K562 (cell line): Measurements from ENCODE around the gene CARM1. TPM values are rescaled to one million over a fixed set of nuclear protein-coding genes. Genes with fewer than 3 reads are reported as not detected.

ENCODE experiments used
- ATAC-seq: fragments of 200-7000 bp; cut with Tn5 transposase; 3 replicates; pipeline ENCODE4 v1.9.1; 2020; ENCODE audit warnings: moderate library complexity
- BruUV-seq: library from RNA; stranded (reverse); fragments of 400-500 nt; replicated peaks from 2 replicates; lab custom pipeline; 2021; lab: Mats Ljungman, UMichigan
- CTCF ChIA-PET: fragments of 300-600 bp; formaldehyde crosslinking; extraction: SDS; loops from one replicate; lab custom pipeline; 2021; ENCODE audit warnings: low intra/inter-chr PET ratio; lab: Yijun Ruan, JAX
- POLR2A ChIA-PET: fragments of 300-600, 350-650 bp; sonication (Branson Sonifier 250); formaldehyde crosslinking; extraction: SDS; loops from one replicate; lab custom pipeline; 2021; ENCODE audit warnings: antibody characterized with exemption, inconsistent platforms; lab: Yijun Ruan, JAX
- DNase-seq, 4 experiments: peaks; one replicate each; pipeline versions ENCODE4 v3.0.0 to v3.0.0-alpha.2; 2011 to 2018; ENCODE audit warnings: low spot score in 3 of 4, mixed read lengths in 3 of 4; ENCODE audit errors: extremely low read depth in 1 of 4
- FAIRE-seq: peaks from 2 replicates; lab custom pipeline; 2011; peaks lifted over from hg19 to GRCh38; lab: Jason Lieb, UNC
- H2AFZ ChIP-seq: 2 replicates; pipeline ENCODE4 v1.6.0; 2011; ENCODE audit warnings: low read depth, low read length, control low read depth, inconsistent platforms
- H3K27ac ChIP-seq: fragments of 200-600 bp; 3 replicates; pipeline ENCODE4 v1.8.0; 2011; ENCODE audit warnings: low read depth, mild to moderate bottlenecking, control low read depth, inconsistent platforms, low read length, moderate library complexity, mixed read lengths; ENCODE audit errors: extremely low read depth
- H3K27me3 ChIP-seq, 2 experiments: fragments of 300-600 bp in 1 of 2; 2 replicates in 1 of 2; 3 replicates in 1 of 2; pipeline versions ENCODE4 v1.6.0 to v1.8.0; 2011; ENCODE audit warnings: inconsistent platforms in 2 of 2, low read length in 2 of 2, mild to moderate bottlenecking in 1 of 2, mixed read lengths in 1 of 2, moderate library complexity in 1 of 2; ENCODE audit not compliant: control insufficient read depth in 2 of 2, insufficient read depth in 2 of 2
- H3K36me3 ChIP-seq: fragments of 300-600 bp; 3 replicates; pipeline ENCODE4 v1.8.0; 2011; ENCODE audit warnings: mild to moderate bottlenecking, low read length, inconsistent platforms; ENCODE audit not compliant: control insufficient read depth, insufficient read depth
- H3K4me1 ChIP-seq, 2 experiments: fragments of 200-600 bp in 1 of 2; replicated peaks in 1 of 2; 2 replicates in 1 of 2; 3 replicates in 1 of 2; pipeline versions ENCODE4 v1.5.1 to v1.8.0; 2011; ENCODE audit warnings: inconsistent platforms in 2 of 2, low read length in 2 of 2, mild to moderate bottlenecking in 1 of 2, mixed read lengths in 1 of 2, moderate library complexity in 1 of 2; ENCODE audit not compliant: control insufficient read depth in 2 of 2, insufficient read depth in 2 of 2
- H3K4me2 ChIP-seq: 2 replicates; pipeline ENCODE4 v1.6.1; 2011; ENCODE audit warnings: low read length, control low read depth, inconsistent platforms, mixed read lengths; ENCODE audit not compliant: insufficient read depth
- H3K4me3 ChIP-seq: fragments of 200-600 bp; sonication (generic), shearing (Covaris generic); 2 replicates; pipeline ENCODE4 v1.5.1; 2016; ENCODE audit warnings: control low read depth, inconsistent platforms
- H3K79me2 ChIP-seq: fragments of 200-600 bp; 3 replicates; pipeline ENCODE4 v1.8.0; 2011; ENCODE audit warnings: low read length, inconsistent platforms; ENCODE audit not compliant: control insufficient read depth, insufficient read depth
- H3K9ac ChIP-seq, 2 experiments: 2 replicates each; pipeline versions ENCODE4 v1.6.0 to v1.6.1; 2011; ENCODE audit warnings: low read depth in 2 of 2, low read length in 2 of 2, control low read depth in 1 of 2, inconsistent platforms in 1 of 2, mild to moderate bottlenecking in 1 of 2, mixed read lengths in 1 of 2; ENCODE audit not compliant: insufficient read depth in 1 of 2
- H3K9me1 ChIP-seq: one replicate; pipeline ENCODE4 v1.6.0; 2011; ENCODE audit warnings: inconsistent platforms, mild to moderate bottlenecking, low read length, moderate library complexity; ENCODE audit not compliant: control insufficient read depth, insufficient read depth
- H3K9me3 ChIP-seq: replicated peaks from 2 replicates; pipeline ENCODE4 v1.5.1; 2011; ENCODE audit warnings: low read depth, low read length, inconsistent platforms; ENCODE audit not compliant: control insufficient read depth, insufficient read depth
- H4K20me1 ChIP-seq: replicated peaks from 2 replicates; pipeline ENCODE4 v1.6.1; 2011; ENCODE audit warnings: low read length, inconsistent platforms, mixed read lengths; ENCODE audit not compliant: control insufficient read depth, insufficient read depth
- HOMEZ ChIP-seq: fragments of 250-450 bp; sonication (Bioruptor Pico); IDR thresholded peaks from 2 replicates; pipeline ENCODE4 v1.4.0; 2020; ENCODE audit warnings: mild to moderate bottlenecking, moderate library complexity
- KDM2B ChIP-seq: fragments of 250-450 bp; sonication (Bioruptor Pico); IDR thresholded peaks from 2 replicates; pipeline ENCODE4 v1.8.0; 2021; ENCODE audit warnings: mild to moderate bottlenecking, moderate library complexity
- KDM4B ChIP-seq, 2 experiments: fragments of 450-650 bp in 1 of 2; sonication (generic) in 1 of 2; IDR thresholded peaks; 2 replicates each; pipeline ENCODE4 v1.6.1; 2016 to 2017; ENCODE audit warnings: borderline replicate concordance in 2 of 2, antibody characterized with exemption in 1 of 2, low read depth in 1 of 2, mild to moderate bottlenecking in 1 of 2
- KLF6 ChIP-seq: fragments of 250-450 bp; sonication (Bioruptor Pico); IDR thresholded peaks from 2 replicates; pipeline ENCODE4 v1.4.0; 2020; ENCODE audit warnings: mild to moderate bottlenecking, moderate library complexity, borderline replicate concordance
- LEF1 ChIP-seq: fragments of 450-650 bp; IDR thresholded peaks from 2 replicates; pipeline ENCODE4 v1.6.1; 2016; ENCODE audit warnings: mild to moderate bottlenecking
- NELFE ChIP-seq: IDR thresholded peaks from 2 replicates; pipeline ENCODE4 v1.6.1; 2011; ENCODE audit warnings: mild to moderate bottlenecking; ENCODE audit not compliant: insufficient read depth, insufficient read length
- POLR2A ChIP-seq: fragments of 450-650 bp; conservative IDR thresholded peaks from 2 replicates; pipeline ENCODE4 v1.6.1; 2016
- POLR2AphosphoS2 ChIP-seq: IDR thresholded peaks from 2 replicates; pipeline ENCODE4 v1.6.1; 2012; ENCODE audit warnings: low read length, improper control_type of control experiment
- POLR2B ChIP-seq: fragments of 450-650 bp; IDR thresholded peaks from 2 replicates; pipeline ENCODE4 v1.6.1; 2018; ENCODE audit warnings: low read depth; ENCODE audit not compliant: partially characterized antibody
- POLR2G ChIP-seq: fragments of 200-400 bp; formaldehyde crosslinking; IDR thresholded peaks from 2 replicates; pipeline ENCODE4 v1.6.1; 2017; ENCODE audit warnings: low read depth, mild to moderate bottlenecking, antibody characterized with exemption, low read length, moderate library complexity
- TARDBP ChIP-seq: fragments of 450-650 bp; IDR thresholded peaks from 2 replicates; pipeline ENCODE4 v1.6.1; 2016
- U2AF1 ChIP-seq: fragments of 200-400 bp; formaldehyde crosslinking; optimal IDR thresholded peaks from 2 replicates; pipeline ENCODE3; 2017; ENCODE audit warnings: mild to moderate bottlenecking, low read depth, low read length, moderate library complexity
- ZFP36 ChIP-seq: fragments of 150-350 bp; IDR thresholded peaks from 2 replicates; pipeline ENCODE4 v1.6.1; 2018; ENCODE audit warnings: low read length, low read depth; ENCODE audit not compliant: partially characterized antibody
- ZNF24 ChIP-seq: fragments of 450-650 bp; IDR thresholded peaks from 2 replicates; pipeline ENCODE4 v1.6.1; 2016
- WGBS: fragments of 100-300 bp; shearing (Covaris generic); methylation state at CpG from one replicate; pipeline ENCODE4 v1.1.6; 2016; ENCODE audit warnings: low coverage, mixed read lengths; ENCODE audit not compliant: insufficient coverage; ENCODE audit errors: missing lambda C conversion rate; 5-methylcytosine and 5-hydroxymethylcytosine counted together
- in situ Hi-C: fragments of 300-500 bp; cut with MboI; formaldehyde crosslinking; loops from 4 replicates; pipeline ENCODE4 v1.15.0; 2018; ENCODE audit warnings: inconsistent platforms, mixed read lengths
- intact Hi-C: fragments of 100-400 bp; cut with micrococcal nuclease; formaldehyde crosslinking; loops from 2 replicates; pipeline ENCODE4 v1.14.2; 2022
- polyA plus RNA-seq, 8 experiments: library from polyadenylated mRNA; depleted of rRNA in 4 of 8; stranded (reverse) in 5 of 8; unstranded in 3 of 8; fragments of >200 nt; fragmentation: Nextera tagmentation in 2 of 8; fragmentation: Illumina TruSeq in 1 of 8; extraction: Ambion mirVana in 2 of 8; extraction: Trizol in 1 of 8; gene quantifications; 2 replicates each; pipeline versions ENCODE4 v1.2.1 to v1.2.3, GENCODE V29; 2011 to 2014; ENCODE audit warnings: inconsistent platforms in 1 of 8, missing spikeins in 1 of 8
- total RNA-seq, 7 experiments: library from RNA; depleted of rRNA in 6 of 7; stranded (reverse); fragments of >200 nt in 6 of 7; fragmentation: Illumina TruSeq in 2 of 7; extraction: Trizol in 2 of 7; gene quantifications; 2 replicates each; pipeline versions ENCODE4 v1.2.1 to v1.2.3, GENCODE V29; 2011 to 2021; ENCODE audit warnings: low replicate concordance in 1 of 7

The CARM1 gene
- total and polyA plus RNA-seq, 9 of the 15 experiments (the other 6 are each of a cell fraction or from before 2014, with no cell fraction given): 0.36 to 86.0 (median 29.7) TPM

- H3K4me1 ChIP-seq: peaks cover 0 to 48% of the 10 kb centered on the region in 2 experiments; a peak in 2 of 5 replicates
- H3K9me1 ChIP-seq: peaks cover 5% of the 10 kb centered on the region
- no peak for FAIRE-seq
- no peaks in the 10 kb centered on the region for H3K79me2 ChIP-seq
- no peak overlapping the region for H3K4me2 ChIP-seq
- in situ Hi-C loops: no loop called here
- WGBS: 96% methylated on average over 10 of the region's 11 CpGs
- no peaks in the 10 kb centered on the region for H3K27me3 ChIP-seq
- peaks cover 77% of the 10 kb centered on the region; the same call in 1 of the 3 replicates for H3K36me3 ChIP-seq
- POLR2A ChIA-PET: interaction anchor here (0.6 to 2.4 kb wide), 4 partner anchors 9 to 46 kb away, joined by 3 to 7 read pairs (median 5); no protein-coding TSS in a partner anchor
- no peaks in the 10 kb centered on the region for H3K9me3 ChIP-seq
- BruUV-seq: no TSS peak
- no peaks in the 10 kb centered on the region for H4K20me1 ChIP-seq
- no peak overlapping the region for H2AFZ ChIP-seq
- CTCF ChIA-PET: no interaction called here
- no peak for DNase-seq
- no peak overlapping the region for H3K4me3 ChIP-seq
- H3K27ac ChIP-seq: no peak overlapping the region
- intact Hi-C loops: no loop called here
- ATAC-seq: no peak
- no peak overlapping the region for H3K9ac ChIP-seq
- TF ChIP-seq KLF6 (CRISPR knock-in tag): no peak
- 0 out of 2 replicates have a peak, but pooled peaks have one; percentile 38 for TF ChIP-seq POLR2AphosphoS2
- no peak for TF ChIP-seq ZNF24
- TF ChIP-seq, all 486 proteins: peak for 1
Observed at GRCh38 chr19:10918359-10918758, 47.0 kb downstream of the CARM1 start.

GRCh38 chr19:10919352-10920287 is 48.3 kb downstream of the CARM1 start:
- no peak overlapping the region for H3K27ac ChIP-seq
- ChIA-PET CTCF (no interaction called here), POLR2A (interaction anchor here (0.5 to 2.4 kb wide), 8 partner anchors 8 to 260 kb away, joined by 3 to 7 read pairs (median 3); no protein-coding TSS in a partner anchor)
- ATAC-seq (no peak), DNase-seq (peak in 1 of 4 experiments; percentile 21), FAIRE-seq (no peak)
- no TSS peak for BruUV-seq
- H3K9me1 ChIP-seq: peaks cover 5% of the 10 kb centered on the region
- no peaks in the 10 kb centered on the region for H3K9me3 ChIP-seq
- H3K4me2 ChIP-seq: no peak overlapping the region
- no peak overlapping the region for H3K4me3 ChIP-seq
- 87% methylated on average over 23 of the region's 26 CpGs for WGBS
- in situ Hi-C loops: no loop called here
- H2AFZ ChIP-seq: no peak overlapping the region
- intact Hi-C loops: no loop called here
- peaks cover 81% of the 10 kb centered on the region; the same call in 1 of the 3 replicates for H3K36me3 ChIP-seq
- peaks cover 0 to 49% of the 10 kb centered on the region in 2 experiments; a peak in 2 of 5 replicates for H3K4me1 ChIP-seq
- H3K27me3 ChIP-seq: no peaks in the 10 kb centered on the region
- no peaks in the 10 kb centered on the region for H4K20me1 ChIP-seq
- H3K9ac ChIP-seq: no peak overlapping the region; a peak in 1 of 4 replicates
- no peaks in the 10 kb centered on the region for H3K79me2 ChIP-seq
- TF ChIP-seq TARDBP: no peak
- TF ChIP-seq KDM4B (IDR thresholded peaks at IDR 0.05; ENCODE audit: borderline replicate concordance in 2 of 2, low read depth in 1 of 2): no peak
- TF ChIP-seq LEF1: no peak
- TF ChIP-seq KDM2B: no peak
- TF ChIP-seq POLR2B: peak; percentile 43
- no peak for TF ChIP-seq NELFE
- TF ChIP-seq ZFP36: no peak
- peak; percentile 59 for TF ChIP-seq POLR2A
- TF ChIP-seq HOMEZ: no peak
- TF ChIP-seq U2AF1: no peak
- peak; percentile 10; the same call in 1 of the 2 replicates for TF ChIP-seq POLR2G
